PC-9 (cell line): ENCODE data around the gene PRLHR. TPM values are rescaled to one million over a fixed set of nuclear protein-coding genes. Genes with fewer than 3 reads are reported as not detected.

Experiments used
- BruUV-seq: library from RNA; stranded (reverse); fragments of 400-500 nt; replicated peaks from 2 replicates; lab custom pipeline; 2021; lab: Mats Ljungman, UMichigan
- CTCF ChIA-PET: fragments of 300-600 bp; sonication (Branson Sonifier 250); formaldehyde crosslinking; loops from one replicate; lab custom pipeline; 2022; ENCODE audit warnings: antibody characterized with exemption; lab: Charles Lee
- POLR2A ChIA-PET: fragments of 300-600 bp; sonication (Branson Sonifier 250); formaldehyde crosslinking; loops from one replicate; lab custom pipeline; 2022; ENCODE audit warnings: antibody characterized with exemption; ENCODE audit not compliant: unreplicated experiment; lab: Charles Lee
- DNase-seq, 2 experiments: peaks; one replicate each; pipeline versions ENCODE4 v3.0.0 to v3.0.0-alpha.2; 2015 to 2022; ENCODE audit warnings: mixed read lengths in 1 of 2
- H2AFZ ChIP-seq: fragments of 200-600 bp; sonication (generic); 2 replicates; pipeline ENCODE4 v1.8.1; 2017; ENCODE audit warnings: antibody characterized with exemption
- H3F3A ChIP-seq: fragments of 200-600 bp; sonication (generic); 2 replicates; pipeline ENCODE4 v1.8.1; 2017; ENCODE audit warnings: antibody characterized with exemption, mild to moderate bottlenecking, low read depth; ENCODE audit not compliant: insufficient read depth
- H3K27ac ChIP-seq: fragments of 200-600 bp; sonication (generic); 2 replicates; pipeline ENCODE4 v1.6.1; 2016; ENCODE audit warnings: mixed run types
- H3K27me3 ChIP-seq: fragments of 200-600 bp; sonication (generic); 2 replicates; pipeline ENCODE4 v1.6.1; 2016; ENCODE audit warnings: low read depth, mixed run types; ENCODE audit not compliant: insufficient read depth
- H3K36me3 ChIP-seq: fragments of 200-600 bp; sonication (generic); 2 replicates; pipeline ENCODE4 v1.6.1; 2016; ENCODE audit warnings: low read depth, mixed run types
- H3K4me1 ChIP-seq: fragments of 200-600 bp; sonication (generic); replicated peaks from 2 replicates; pipeline ENCODE4 v1.6.1; 2016; ENCODE audit warnings: mixed run types; ENCODE audit not compliant: insufficient read depth
- H3K4me2 ChIP-seq: fragments of 200-600 bp; sonication (generic); 2 replicates; pipeline ENCODE4 v1.6.1; 2017; ENCODE audit warnings: mixed run types
- H3K4me3 ChIP-seq: fragments of 200-600 bp; sonication (generic); 2 replicates; pipeline ENCODE4 v1.6.1; 2016; ENCODE audit warnings: mixed run types
- H3K79me2 ChIP-seq: fragments of 200-600 bp; sonication (generic); 2 replicates; pipeline ENCODE4 v1.6.1; 2017; ENCODE audit warnings: low read depth, mixed run types
- H3K9me2 ChIP-seq: fragments of 200-600 bp; sonication (generic); 2 replicates; pipeline ENCODE4 v1.8.1; 2017; ENCODE audit warnings: mild to moderate bottlenecking; ENCODE audit not compliant: insufficient read depth
- H3K9me3 ChIP-seq: fragments of 200-600 bp; sonication (generic); 2 replicates; pipeline ENCODE4 v1.8.1; 2016; ENCODE audit warnings: low read depth; ENCODE audit not compliant: insufficient read depth
- H4K20me1 ChIP-seq: fragments of 200-600 bp; sonication (generic); 2 replicates; pipeline ENCODE4 v1.8.1; 2017; ENCODE audit not compliant: insufficient read depth
- CTCF ChIP-seq: fragments of 200-600 bp; sonication (generic); conservative IDR thresholded peaks from 2 replicates; pipeline ENCODE4 v1.6.1; 2017; ENCODE audit warnings: mixed run types, antibody characterized with exemption, mild to moderate bottlenecking, moderate library complexity
- EZH2 ChIP-seq: fragments of 200-600 bp; sonication (generic); IDR thresholded peaks from 2 replicates; pipeline ENCODE4 v1.8.0; 2017; ENCODE audit warnings: antibody characterized with exemption, low read depth
- intact Hi-C: fragments of 100-400 bp; cut with micrococcal nuclease; formaldehyde crosslinking; loops from one replicate; pipeline ENCODE4 v1.10.0; 2022; ENCODE audit not compliant: unreplicated experiment
- total RNA-seq: library from RNA; stranded (reverse); gene quantifications from 2 replicates; pipeline ENCODE4 v1.2.3, GENCODE V29; 2021

PRLHR gene
- total RNA-seq, 1 experiment from 2014 or later, result not detected

GRCh38 chr10:118635674-118636402 is 40.4 kb upstream of the PRLHR start:
- Histone ChIP-seq H3F3A (no peaks in the 10 kb centered on the region), H3K27me3 (peaks cover 23% of the 10 kb centered on the region), H3K27ac (no peak overlapping the region), H3K9me3 (no peaks in the 10 kb centered on the region), H3K79me2 (no peaks in the 10 kb centered on the region), H3K4me1 (no peaks in the 10 kb centered on the region), H3K4me2 (no peak overlapping the region), H3K4me3 (no peak overlapping the region), H2AFZ (no peak overlapping the region), H3K9me2 (no peaks in the 10 kb centered on the region), H3K36me3 (no peaks in the 10 kb centered on the region), H4K20me1 (no peaks in the 10 kb centered on the region)
- intact Hi-C loops, result no loop called here
- BruUV-seq, result no TSS peak
- CTCF ChIA-PET, result no interaction called here
- DNase-seq, result no peak
- TF ChIP-seq CTCF (no peak), EZH2 (no peak)
- POLR2A ChIA-PET, result no interaction called here

GRCh38 chr10:118633786-118634185 is 38.3 kb upstream of the PRLHR start:
- intact Hi-C loops, result no loop called here
- ChIA-PET POLR2A (no interaction called here), CTCF (no interaction called here)
- no peaks in the 10 kb centered on the region for H3K4me1 ChIP-seq
- no peaks in the 10 kb centered on the region for H3K9me2 ChIP-seq
- no peaks in the 10 kb centered on the region for H4K20me1 ChIP-seq
- no peak overlapping the region for H3K4me2 ChIP-seq
- no peak for DNase-seq
- peaks cover 28% of the 10 kb centered on the region for H3K27me3 ChIP-seq
- no peaks in the 10 kb centered on the region for H3K79me2 ChIP-seq
- H3K27ac ChIP-seq, result no peak overlapping the region
- no peaks in the 10 kb centered on the region for H3K9me3 ChIP-seq
- H2AFZ ChIP-seq, result no peak overlapping the region
- H3K36me3 ChIP-seq, result no peaks in the 10 kb centered on the region
- H3F3A ChIP-seq, result no peaks in the 10 kb centered on the region
- H3K4me3 ChIP-seq, result no peak overlapping the region
- BruUV-seq, result no TSS peak
- TF ChIP-seq CTCF (no peak), EZH2 (no peak)

GRCh38 chr10:118629211-118629610 is 33.8 kb upstream of the PRLHR start:
- H3K27ac ChIP-seq, result no peak overlapping the region
- DNase-seq, result no peak
- no peaks in the 10 kb centered on the region for H3F3A ChIP-seq
- H2AFZ ChIP-seq, result no peak overlapping the region
- H3K9me2 ChIP-seq, result no peaks in the 10 kb centered on the region
- CTCF ChIA-PET, result no interaction called here
- H4K20me1 ChIP-seq, result no peaks in the 10 kb centered on the region
- intact Hi-C loops, result no loop called here
- POLR2A ChIA-PET, result interaction anchor here (0.6 kb wide), 1 partner anchor 1421 kb away, joined by 4 read pairs; no protein-coding TSS in a partner anchor
- H3K4me2 ChIP-seq, result no peak overlapping the region
- no peaks in the 10 kb centered on the region for H3K9me3 ChIP-seq
- H3K79me2 ChIP-seq, result no peaks in the 10 kb centered on the region
- no peaks in the 10 kb centered on the region for H3K4me1 ChIP-seq
- TF ChIP-seq EZH2 (no peak), CTCF (no peak)
- peaks cover 25% of the 10 kb centered on the region for H3K27me3 ChIP-seq
- no peak overlapping the region for H3K4me3 ChIP-seq
- H3K36me3 ChIP-seq, result no peaks in the 10 kb centered on the region
- BruUV-seq, result no TSS peak
